HCT116 (cell line): ENCODE measurements around the gene PYCR2.

ENCODE experiments used
- EZH2 ChIP-seq: fragments of 200-600 bp; sonication (generic); IDR thresholded peaks from 2 replicates; pipeline ENCODE4 v1.6.1; 2017; ENCODE audit warnings: antibody characterized with exemption, mixed run types
- TF ChIP-seq, protein P1 (sequence below), 3 experiments: fragments of 200-600 bp in 1 of 3; sonication (generic) in 1 of 3; IDR thresholded peaks in 2 of 3; conservative IDR thresholded peaks in 1 of 3; 2 replicates each; pipeline ENCODE4 v1.5.1; 2012 to 2017; ENCODE audit warnings: low read depth in 2 of 3, low read length in 2 of 3, antibody characterized with exemption in 1 of 3, borderline replicate concordance in 1 of 3, control low read depth in 1 of 3, mild to moderate bottlenecking in 1 of 3, mixed read lengths in 1 of 3, mixed run types in 1 of 3, moderate library complexity in 1 of 3; ENCODE audit not compliant: insufficient read depth in 1 of 3

DNA sequence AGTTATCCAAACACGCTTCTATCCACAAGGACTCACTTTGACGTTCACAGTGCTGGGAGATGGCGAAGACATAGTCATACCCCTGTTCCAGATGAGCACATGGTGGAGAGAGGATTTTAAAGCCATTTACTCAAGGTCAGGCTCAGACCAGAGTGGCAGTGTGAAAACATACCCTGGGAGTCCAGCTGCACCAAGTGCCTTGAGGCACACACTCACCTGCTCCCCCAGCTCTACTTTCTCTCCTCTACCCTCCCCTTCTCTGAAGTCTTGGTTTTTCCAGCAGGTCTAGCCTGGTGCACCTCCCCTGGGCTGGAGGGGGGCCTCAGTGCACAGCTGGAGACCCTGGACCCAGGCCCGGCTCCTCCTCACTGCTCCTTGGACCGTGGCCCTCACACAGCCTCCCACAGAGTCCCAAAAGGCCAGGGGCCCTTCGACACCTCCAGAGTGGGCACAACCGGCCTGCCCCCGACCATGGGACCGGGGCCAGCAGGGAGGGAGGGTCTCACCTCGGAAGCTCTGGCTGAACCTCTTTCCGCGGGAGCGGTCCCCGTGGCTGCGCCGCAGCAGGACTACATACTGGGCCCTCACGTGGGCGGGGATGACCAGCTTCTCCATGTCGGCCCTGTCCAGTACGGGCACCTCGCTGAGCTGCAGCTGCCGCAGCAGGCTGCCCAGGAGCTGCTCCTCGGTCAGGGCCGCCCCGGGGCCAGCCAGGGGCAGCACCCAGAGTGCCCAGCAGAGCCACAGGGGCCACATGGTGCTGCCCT, 16.5 kb upstream of the PYCR2 start:
- TF ChIP-seq, protein P1, sequence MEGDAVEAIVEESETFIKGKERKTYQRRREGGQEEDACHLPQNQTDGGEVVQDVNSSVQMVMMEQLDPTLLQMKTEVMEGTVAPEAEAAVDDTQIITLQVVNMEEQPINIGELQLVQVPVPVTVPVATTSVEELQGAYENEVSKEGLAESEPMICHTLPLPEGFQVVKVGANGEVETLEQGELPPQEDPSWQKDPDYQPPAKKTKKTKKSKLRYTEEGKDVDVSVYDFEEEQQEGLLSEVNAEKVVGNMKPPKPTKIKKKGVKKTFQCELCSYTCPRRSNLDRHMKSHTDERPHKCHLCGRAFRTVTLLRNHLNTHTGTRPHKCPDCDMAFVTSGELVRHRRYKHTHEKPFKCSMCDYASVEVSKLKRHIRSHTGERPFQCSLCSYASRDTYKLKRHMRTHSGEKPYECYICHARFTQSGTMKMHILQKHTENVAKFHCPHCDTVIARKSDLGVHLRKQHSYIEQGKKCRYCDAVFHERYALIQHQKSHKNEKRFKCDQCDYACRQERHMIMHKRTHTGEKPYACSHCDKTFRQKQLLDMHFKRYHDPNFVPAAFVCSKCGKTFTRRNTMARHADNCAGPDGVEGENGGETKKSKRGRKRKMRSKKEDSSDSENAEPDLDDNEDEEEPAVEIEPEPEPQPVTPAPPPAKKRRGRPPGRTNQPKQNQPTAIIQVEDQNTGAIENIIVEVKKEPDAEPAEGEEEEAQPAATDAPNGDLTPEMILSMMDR (IDR thresholded peaks at IDR 0.05 in 2 of 3, conservative IDR thresholded peaks at IDR 0.05 in 1 of 3; ENCODE audit: borderline replicate concordance in 1 of 3, insufficient read depth in 1 of 3, low read depth in 2 of 3, low read length in 2 of 3), result no peak
- no peak for TF ChIP-seq EZH2
